BLaER1 treated with 17β-estradiol and CSF1 and Interleukin-3, amounts not matched to agents 10 nM and 100 nM (cell line): ENCODE data around the gene CRACDL.

Experiments
- H3K27ac ChIP-seq, 11 experiments: shearing (Covaris generic); formaldehyde crosslinking; 2 replicates each; pipeline ENCODE4 v1.8.1; 2022
- H3K27me3 ChIP-seq, 11 experiments: shearing (Covaris generic); formaldehyde crosslinking; 2 replicates each; pipeline ENCODE4 v1.8.1; 2022
- H3K36me3 ChIP-seq, 11 experiments: shearing (Covaris generic); formaldehyde crosslinking; 2 replicates each; pipeline ENCODE4 v1.8.1; 2022
- H3K4me1 ChIP-seq, 10 experiments: shearing (Covaris generic); formaldehyde crosslinking; 2 replicates each; pipeline ENCODE4 v1.8.1; 2022
- H3K4me2 ChIP-seq, 11 experiments: shearing (Covaris generic); formaldehyde crosslinking; 2 replicates each; pipeline ENCODE4 v1.8.1; 2022
- H3K4me3 ChIP-seq, 10 experiments: shearing (Covaris generic); formaldehyde crosslinking; 2 replicates each; pipeline ENCODE4 v1.8.1; 2022
- H3K9ac ChIP-seq, 11 experiments: shearing (Covaris generic); formaldehyde crosslinking; 2 replicates each; pipeline ENCODE4 v1.8.1; 2022
- H3K9me3 ChIP-seq, 11 experiments: shearing (Covaris generic); formaldehyde crosslinking; replicated peaks in 1 of 11; 2 replicates each; pipeline ENCODE4 v1.8.1; 2022
- H4K20me1 ChIP-seq, 11 experiments: shearing (Covaris generic); formaldehyde crosslinking; 2 replicates each; pipeline ENCODE4 v1.8.1; 2022
- Cebpa-rat ChIP-seq, 11 experiments: shearing (Covaris generic); IDR thresholded peaks; 2 replicates each; pipeline ENCODE4 v1.8.1; 2022

The CRACDL gene

GRCh38 chr2:98928242-98928641, 7.8 kb downstream of the CRACDL start:
- Histone ChIP-seq H3K9me3 (peaks cover 0 to 7% (median 0%) of the 10 kb centered on the region in 11 experiments; a peak in 6 of 22 replicates), H4K20me1 (no peaks in the 10 kb centered on the region), H3K4me2 (no peak overlapping the region), H3K36me3 (no peaks in the 10 kb centered on the region), H3K4me3 (no peak overlapping the region), H3K27me3 (no peaks in the 10 kb centered on the region), H3K9ac (no peak overlapping the region), H3K4me1 (no peaks in the 10 kb centered on the region), H3K27ac (no peak overlapping the region)
- no peak for TF ChIP-seq Cebpa-rat (IDR thresholded peaks at IDR 0.05)

DNA sequence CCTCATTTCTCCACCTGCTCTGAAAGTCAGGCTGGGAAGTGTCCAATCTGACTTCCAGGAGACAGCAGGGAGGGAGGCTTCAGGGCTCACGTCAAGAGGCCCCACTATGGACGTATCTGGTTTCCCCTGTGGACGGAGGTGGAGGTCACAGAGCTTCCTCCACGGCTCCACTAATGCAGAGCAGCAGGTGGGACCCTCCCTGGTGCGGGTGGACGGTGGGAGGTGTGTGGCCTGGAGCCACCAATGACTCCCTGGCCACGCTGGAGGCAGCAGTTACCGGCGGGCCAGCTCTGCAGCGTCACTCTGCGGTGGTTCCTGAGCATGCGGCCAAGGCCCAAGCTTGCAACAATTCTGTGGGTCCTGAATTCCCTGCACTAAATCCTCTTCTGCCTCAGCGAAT, 9.0 kb downstream of the CRACDL start:
- no peak overlapping the region for H3K27ac ChIP-seq

GRCh38 chr2:98926601-98927000, 9.4 kb downstream of the CRACDL start:
- Histone ChIP-seq H3K9me3 (peaks cover 0 to 9% (median 0%) of the 10 kb centered on the region in 11 experiments; a peak in 6 of 22 replicates), H3K4me1 (no peaks in the 10 kb centered on the region), H4K20me1 (no peaks in the 10 kb centered on the region), H3K4me3 (no peak overlapping the region), H3K4me2 (no peak overlapping the region), H3K36me3 (no peaks in the 10 kb centered on the region), H3K9ac (no peak overlapping the region), H3K27me3 (no peaks in the 10 kb centered on the region), H3K27ac (no peak overlapping the region)
- no peak for TF ChIP-seq Cebpa-rat (IDR thresholded peaks at IDR 0.05)

More for the DNA sequence above, 9.0 kb downstream of the CRACDL start:
- TF ChIP-seq Cebpa-rat (IDR thresholded peaks at IDR 0.05) = no peak
- no peaks in the 10 kb centered on the region for H3K4me1 ChIP-seq
- no peaks in the 10 kb centered on the region for H3K36me3 ChIP-seq
- H3K4me2 ChIP-seq = no peak overlapping the region
- H3K27me3 ChIP-seq = no peaks in the 10 kb centered on the region
- H3K4me3 ChIP-seq = no peak overlapping the region
- no peak overlapping the region for H3K9ac ChIP-seq
- no peaks in the 10 kb centered on the region for H4K20me1 ChIP-seq
- peaks cover 0 to 9% (median 0%) of the 10 kb centered on the region in 11 experiments; a peak in 6 of 22 replicates for H3K9me3 ChIP-seq

DNA sequence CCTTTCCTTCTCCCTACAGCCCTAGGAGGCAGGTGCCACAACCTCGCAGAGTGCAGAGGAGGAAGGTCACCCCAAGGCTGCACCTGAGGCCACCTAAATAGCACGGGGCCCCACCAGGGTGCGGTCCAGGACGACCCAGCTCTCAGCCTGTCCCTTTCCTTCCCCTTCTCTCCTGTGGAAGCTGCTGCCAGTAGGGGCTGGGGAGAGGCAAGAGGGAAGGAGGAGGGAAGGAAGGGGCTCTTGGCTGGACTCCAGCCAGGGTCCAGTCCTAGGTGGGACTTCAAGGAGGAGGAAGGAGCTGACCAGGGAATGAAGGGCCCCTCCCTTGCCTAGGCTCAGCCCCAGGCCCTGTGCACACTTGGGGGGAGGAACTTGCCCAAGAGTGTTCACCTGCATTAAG, 11.1 kb downstream of the CRACDL start:
- H3K27me3 ChIP-seq = no peaks in the 10 kb centered on the region
- no peak overlapping the region for H3K4me2 ChIP-seq
- H4K20me1 ChIP-seq = no peaks in the 10 kb centered on the region
- no peak overlapping the region for H3K4me3 ChIP-seq
- TF ChIP-seq Cebpa-rat (IDR thresholded peaks at IDR 0.05) = no peak
- no peak overlapping the region for H3K9ac ChIP-seq
- H3K27ac ChIP-seq = no peak overlapping the region
- no peaks in the 10 kb centered on the region for H3K4me1 ChIP-seq
- no peaks in the 10 kb centered on the region for H3K36me3 ChIP-seq
- peaks cover 0 to 9% (median 0%) of the 10 kb centered on the region in 11 experiments; a peak in 6 of 22 replicates for H3K9me3 ChIP-seq

- Histone ChIP-seq H3K36me3 (no peaks in the 10 kb centered on the region), H3K9me3 (peaks cover 0 to 9% (median 0%) of the 10 kb centered on the region in 11 experiments; a peak in 6 of 22 replicates), H3K4me2 (no peak overlapping the region), H4K20me1 (no peaks in the 10 kb centered on the region), H3K27me3 (no peaks in the 10 kb centered on the region), H3K4me1 (no peaks in the 10 kb centered on the region), H3K9ac (no peak overlapping the region), H3K4me3 (no peak overlapping the region), H3K27ac (no peak overlapping the region)
- TF ChIP-seq Cebpa-rat (IDR thresholded peaks at IDR 0.05) = no peak
Observed at GRCh38 chr2:98924038-98924830, 11.8 kb downstream of the CRACDL start.

DNA sequence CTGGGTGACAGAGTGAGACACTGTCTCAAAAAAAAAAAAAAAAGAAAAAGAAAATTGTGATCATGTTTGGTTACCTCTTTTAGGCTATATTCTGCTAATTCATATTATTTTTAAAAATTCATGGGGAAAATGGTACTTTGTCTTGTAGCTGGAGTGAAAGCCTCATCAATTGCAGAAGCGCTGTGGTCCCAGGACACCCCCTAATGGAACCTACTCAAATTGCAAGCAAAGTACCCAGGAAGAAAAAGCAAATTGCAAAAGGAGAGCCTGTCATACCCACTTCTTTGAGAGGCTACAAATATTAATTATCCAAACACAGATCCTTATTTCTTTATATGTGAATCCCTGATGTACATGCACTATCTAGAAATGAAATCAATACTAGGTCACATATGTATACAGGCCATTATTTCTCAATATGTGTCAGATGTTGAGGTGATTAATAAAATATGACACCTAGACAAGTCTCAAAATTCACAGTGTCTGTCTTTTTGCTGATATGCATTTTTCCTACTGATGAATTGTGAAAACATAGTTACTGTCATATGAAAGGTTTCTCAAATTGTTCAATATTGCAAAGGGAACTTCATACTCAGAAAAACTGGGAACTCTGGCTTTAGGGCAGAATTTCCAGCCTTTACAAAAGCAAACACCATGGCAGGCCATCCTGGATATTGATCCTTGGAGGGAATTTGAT, 12.6 kb downstream of the CRACDL start:
- no peak overlapping the region for H3K4me3 ChIP-seq
- no peaks in the 10 kb centered on the region for H3K36me3 ChIP-seq
- H3K27ac ChIP-seq = no peak overlapping the region
- no peak for TF ChIP-seq Cebpa-rat (IDR thresholded peaks at IDR 0.05)
- no peak overlapping the region for H3K4me2 ChIP-seq
- no peaks in the 10 kb centered on the region for H3K4me1 ChIP-seq
- H3K27me3 ChIP-seq = no peaks in the 10 kb centered on the region
- H3K9me3 ChIP-seq = peaks cover 0 to 9% (median 0%) of the 10 kb centered on the region in 11 experiments; a peak in 6 of 22 replicates
- no peaks in the 10 kb centered on the region for H4K20me1 ChIP-seq
- no peak overlapping the region for H3K9ac ChIP-seq

DNA sequence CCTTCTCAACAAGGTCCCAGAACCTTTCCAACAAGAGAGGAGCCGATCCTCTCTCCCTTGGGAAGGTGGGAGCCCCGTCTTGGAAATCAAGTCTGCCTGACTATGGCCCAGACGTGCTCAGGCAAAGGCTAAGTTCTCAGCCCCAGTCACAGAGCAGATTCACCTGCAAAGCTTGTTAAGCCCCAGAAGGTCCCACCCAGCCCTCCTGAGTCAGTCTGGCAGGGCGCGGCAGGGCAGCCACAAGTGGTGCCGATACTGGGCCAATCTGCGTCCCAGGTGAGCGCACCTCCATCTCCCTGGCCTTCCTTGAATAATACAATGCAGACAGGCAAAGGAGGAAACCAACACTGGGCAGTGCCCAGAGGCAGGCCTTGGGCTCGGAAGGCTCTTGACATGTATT, 15.0 kb downstream of the CRACDL start:
- no peak overlapping the region for H3K9ac ChIP-seq
- no peak overlapping the region for H3K4me2 ChIP-seq
- H3K27ac ChIP-seq = no peak overlapping the region
- H3K27me3 ChIP-seq = no peaks in the 10 kb centered on the region
- H3K4me3 ChIP-seq = no peak overlapping the region
- peaks cover 0 to 9% (median 0%) of the 10 kb centered on the region in 11 experiments; a peak in 6 of 22 replicates for H3K9me3 ChIP-seq
- H3K36me3 ChIP-seq = no peaks in the 10 kb centered on the region
- no peaks in the 10 kb centered on the region for H3K4me1 ChIP-seq
- no peak for TF ChIP-seq Cebpa-rat (IDR thresholded peaks at IDR 0.05)
- H4K20me1 ChIP-seq = no peaks in the 10 kb centered on the region

- Histone ChIP-seq H3K9ac (no peak overlapping the region), H3K4me1 (peaks cover 14 to 21% (median 18%) of the 10 kb centered on the region in 10 experiments), H3K4me3 (no peak overlapping the region), H3K27ac (no peak overlapping the region), H3K9me3 (no peaks in the 10 kb centered on the region), H3K4me2 (no peak overlapping the region; a peak in 1 of 22 replicates), H4K20me1 (no peaks in the 10 kb centered on the region), H3K27me3 (peaks cover 0 to 8% (median 0%) of the 10 kb centered on the region in 11 experiments; a peak in 1 of 22 replicates), H3K36me3 (no peaks in the 10 kb centered on the region)
- TF ChIP-seq Cebpa-rat (IDR thresholded peaks at IDR 0.05) = no peak
Observed at GRCh38 chr2:98917031-98917471, 19.0 kb downstream of the CRACDL start.

GRCh38 chr2:98915751-98916358, 20.2 kb downstream of the CRACDL start:
- H3K4me1 ChIP-seq = peaks cover 26 to 33% (median 30%) of the 10 kb centered on the region in 10 experiments
- H3K27me3 ChIP-seq = peaks cover 0 to 8% (median 0%) of the 10 kb centered on the region in 11 experiments; a peak in 1 of 22 replicates
- H4K20me1 ChIP-seq = no peaks in the 10 kb centered on the region
- TF ChIP-seq Cebpa-rat (IDR thresholded peaks at IDR 0.05) = no peak
- H3K36me3 ChIP-seq = no peaks in the 10 kb centered on the region
- H3K4me2 ChIP-seq = no peak overlapping the region
- no peaks in the 10 kb centered on the region for H3K9me3 ChIP-seq
- no peak overlapping the region for H3K27ac ChIP-seq
- H3K9ac ChIP-seq = no peak overlapping the region
- no peak overlapping the region for H3K4me3 ChIP-seq
